GM23338 (cell line): ENCODE measurements around the gene AGAP1. TPM values are rescaled to one million over a fixed set of nuclear protein-coding genes. Genes with fewer than 3 reads are reported as not detected.

Source experiments
- ATAC-seq: fragments of 200-7000 bp; cut with Tn5 transposase; 3 replicates; pipeline ENCODE4 v1.9.1; 2020
- DNase-seq: peaks from one replicate; pipeline ENCODE4 v3.0.0-alpha.2; 2015; ENCODE audit warnings: low spot score
- H2AFZ ChIP-seq: fragments of 200-600 bp; sonication (generic); 2 replicates; pipeline ENCODE4 v1.8.0; 2016; ENCODE audit warnings: antibody characterized with exemption, mild to moderate bottlenecking, moderate library complexity
- H3F3A ChIP-seq: fragments of 200-600 bp; sonication (generic); replicated peaks from 2 replicates; pipeline ENCODE4 v1.8.0; 2017; ENCODE audit warnings: antibody characterized with exemption, mixed run types, low read depth
- H3K27ac ChIP-seq: fragments of 200-600 bp; sonication (generic); 2 replicates; pipeline ENCODE4 v1.6.1; 2016; ENCODE audit warnings: low read depth
- H3K27me3 ChIP-seq: fragments of 200-600 bp; sonication (generic); 2 replicates; pipeline ENCODE4 v1.8.0; 2016; ENCODE audit warnings: mild to moderate bottlenecking, mixed run types, moderate library complexity; ENCODE audit not compliant: insufficient read depth
- H3K36me3 ChIP-seq: fragments of 200-600 bp; sonication (generic); 2 replicates; pipeline ENCODE4 v1.8.0; 2016; ENCODE audit warnings: mild to moderate bottlenecking; ENCODE audit not compliant: insufficient read depth
- H3K4me1 ChIP-seq: fragments of 200-600 bp; sonication (generic); 2 replicates; pipeline ENCODE4 v1.8.0; 2016; ENCODE audit warnings: mild to moderate bottlenecking, moderate library complexity; ENCODE audit not compliant: insufficient read depth
- H3K4me2 ChIP-seq: fragments of 200-600 bp; sonication (generic); 2 replicates; pipeline ENCODE4 v1.7.1; 2017; ENCODE audit warnings: mixed run types
- H3K4me3 ChIP-seq: fragments of 200-600 bp; sonication (generic); 2 replicates; pipeline ENCODE4 v1.6.1; 2016; ENCODE audit warnings: mixed run types
- H3K79me2 ChIP-seq: fragments of 200-600 bp; sonication (generic); replicated peaks from 2 replicates; pipeline ENCODE4 v1.8.0; 2017; ENCODE audit warnings: mild to moderate bottlenecking; ENCODE audit not compliant: insufficient read depth
- H3K9me2 ChIP-seq: fragments of 200-600 bp; sonication (generic); 2 replicates; pipeline ENCODE4 v1.8.0; 2017; ENCODE audit not compliant: insufficient read depth
- H4K20me1 ChIP-seq: fragments of 200-600 bp; sonication (generic); replicated peaks from 2 replicates; pipeline ENCODE4 v1.8.0; 2017; ENCODE audit warnings: mild to moderate bottlenecking; ENCODE audit not compliant: insufficient read depth
- H3K27ac Mint-ChIP-seq: 2 replicates; pipeline ENCODE4 v1.8.0; 2020; ENCODE audit warnings: inconsistent platforms, mild to moderate bottlenecking, moderate library complexity, mixed read lengths
- H3K27me3 Mint-ChIP-seq: 3 replicates; pipeline ENCODE4 v1.8.0; 2022; ENCODE audit warnings: low read depth, mild to moderate bottlenecking, moderate library complexity, mixed read lengths, inconsistent platforms; ENCODE audit not compliant: insufficient read depth, poor library complexity
- H3K36me3 Mint-ChIP-seq: 3 replicates; pipeline ENCODE4 v1.8.0; 2021; ENCODE audit warnings: low read depth, mild to moderate bottlenecking, inconsistent platforms, moderate library complexity, mixed read lengths
- H3K4me1 Mint-ChIP-seq: 3 replicates; pipeline ENCODE4 v1.8.0; 2020; ENCODE audit warnings: mild to moderate bottlenecking, inconsistent platforms, mixed read lengths
- H3K4me3 Mint-ChIP-seq: 3 replicates; pipeline ENCODE4 v1.8.0; 2021; ENCODE audit warnings: moderate library complexity, mild to moderate bottlenecking, inconsistent platforms, mixed read lengths
- H3K9me3 Mint-ChIP-seq: 3 replicates; pipeline ENCODE4 v1.8.0; 2020; ENCODE audit warnings: moderate library complexity, mild to moderate bottlenecking, inconsistent platforms, mixed read lengths
- CREB1 ChIP-seq: fragments of 250-450 bp; sonication (Bioruptor Pico); IDR thresholded peaks from 2 replicates; pipeline ENCODE4 v1.5.0; 2020; ENCODE audit warnings: low read depth, mild to moderate bottlenecking, moderate library complexity
- CTCF ChIP-seq, 2 experiments: fragments of 200-600 bp in 1 of 2; sonication (generic) in 1 of 2; conservative IDR thresholded peaks; 2 replicates each; pipeline versions ENCODE4 v1.5.1 to v1.6.1; 2016 to 2017; ENCODE audit warnings: antibody characterized with exemption in 2 of 2, low read depth in 2 of 2, mild to moderate bottlenecking in 2 of 2, moderate library complexity in 1 of 2
- ETS1 ChIP-seq: IDR thresholded peaks from 2 replicates; pipeline ENCODE4 v1.6.1; 2016; ENCODE audit warnings: antibody characterized with exemption
- EZH2 ChIP-seq: fragments of 200-600 bp; sonication (generic); IDR thresholded peaks from one replicate; pipeline ENCODE4 v1.8.0; 2017; ENCODE audit warnings: antibody characterized with exemption, mild to moderate bottlenecking, low read depth; ENCODE audit not compliant: unreplicated experiment
- EZH2phosphoT487 ChIP-seq: fragments of 200-600 bp; sonication (generic); IDR thresholded peaks from one replicate; pipeline ENCODE4 v1.8.1; 2018; ENCODE audit warnings: antibody characterized with exemption; ENCODE audit not compliant: unreplicated experiment
- JUNB ChIP-seq: IDR thresholded peaks from one replicate; pipeline ENCODE4 v1.6.1; 2016; ENCODE audit warnings: antibody characterized with exemption; ENCODE audit not compliant: unreplicated experiment
- NANOG ChIP-seq: IDR thresholded peaks from 2 replicates; pipeline ENCODE4 v1.6.1; 2016; ENCODE audit warnings: antibody characterized with exemption, borderline replicate concordance
- POLR2AphosphoS5 ChIP-seq: IDR thresholded peaks from 2 replicates; pipeline ENCODE4 v1.6.1; 2016; ENCODE audit warnings: antibody characterized with exemption, low read depth
- REST ChIP-seq: IDR thresholded peaks from one replicate; pipeline ENCODE4 v1.6.1; 2018; ENCODE audit warnings: antibody characterized with exemption; ENCODE audit not compliant: unreplicated experiment
- STAT1 ChIP-seq: IDR thresholded peaks from one replicate; pipeline ENCODE4 v1.6.1; 2016; ENCODE audit warnings: antibody characterized with exemption; ENCODE audit not compliant: unreplicated experiment
- ZNF114 ChIP-seq: fragments of 250-450 bp; sonication (Bioruptor Pico); IDR thresholded peaks from 2 replicates; pipeline ENCODE4 v1.5.0; 2020; ENCODE audit warnings: mild to moderate bottlenecking, moderate library complexity
- ZNF331 ChIP-seq: fragments of 250-450 bp; sonication (Bioruptor Pico); IDR thresholded peaks from 2 replicates; pipeline ENCODE4 v1.5.0; 2020; ENCODE audit warnings: low read depth, mild to moderate bottlenecking, moderate library complexity
- ZNF462 ChIP-seq: fragments of 250-450 bp; sonication (Bioruptor Pico); IDR thresholded peaks from 2 replicates; pipeline ENCODE4 v1.5.0; 2020; ENCODE audit warnings: mild to moderate bottlenecking, moderate library complexity
- polyA plus RNA-seq: library from polyadenylated mRNA; unstranded; fragments of >200 nt; fragmentation: Nextera tagmentation; extraction: Ambion mirVana; gene quantifications from 2 replicates; pipeline ENCODE4 v1.2.1, GENCODE V29; 2016
- total RNA-seq: library from RNA; depleted of rRNA; stranded (reverse); fragments of >200 nt; shearing (Covaris generic); gene quantifications from 2 replicates; pipeline ENCODE4 v1.2.3, GENCODE V29; 2014

AGAP1 gene
- total and polyA plus RNA-seq, 2 experiments from 2014 or later = 13.3 to 27.9 TPM

- Histone ChIP-seq H3K4me1 (peaks cover 26% of the 10 kb centered on the region), H3K9me2 (no peaks in the 10 kb centered on the region), H3K36me3 (no peaks in the 10 kb centered on the region), H4K20me1 (no peaks in the 10 kb centered on the region), H3K27me3 (no peaks in the 10 kb centered on the region), H3K4me3 (no peak overlapping the region), H3K4me2 (no peak overlapping the region), H3K79me2 (0 out of 2 replicates have a peak, but pooled peaks cover 4% of the 10 kb centered on the region), H3K27ac (no peak overlapping the region), H3F3A (no peaks in the 10 kb centered on the region), H2AFZ (no peak overlapping the region)
- no peak overlapping the region for H3K4me3 Mint-ChIP-seq
- H3K27me3 Mint-ChIP-seq = peaks cover 5% of the 10 kb centered on the region
- TF ChIP-seq POLR2AphosphoS5 (no peak), NANOG (no peak), JUNB (no peak), ETS1 (no peak), CTCF (conservative IDR thresholded peaks at IDR 0.05; ENCODE audit: low read depth in 2 of 2) (no peak), CREB1 (CRISPR knock-in tag) (no peak), ZNF114 (CRISPR knock-in tag) (no peak), EZH2phosphoT487 (no peak), ZNF331 (CRISPR knock-in tag) (no peak), EZH2 (no peak), STAT1 (no peak), ZNF462 (no peak), REST (no peak)
- peaks cover 42% of the 10 kb centered on the region for H3K4me1 Mint-ChIP-seq
- peaks cover 14% of the 10 kb centered on the region; the same call in 2 of the 3 replicates for H3K9me3 Mint-ChIP-seq
- DNase-seq = no peak
- H3K36me3 Mint-ChIP-seq = peaks cover 16% of the 10 kb centered on the region; the same call in 2 of the 3 replicates
- H3K27ac Mint-ChIP-seq = no peak overlapping the region
- ATAC-seq = no peak
These were observed 374.8 kb downstream of the AGAP1 start for GRCh38 chr2:235868645-235869044.
